Measurements from ENCODE around the gene GPATCH11. TPM values are rescaled to one million over a fixed set of nuclear protein-coding genes. Genes with fewer than 3 reads are reported as not detected.

The GPATCH11 gene
- total RNA-seq (10.5 TPM), polyA plus RNA-seq (4.8 TPM)

GRCh38 chr2:37083873-37084794 lies at the start of gene GPATCH11, which contains the start of gene HEATR5B:
Gene GPATCH11, plus strand, starts transcription at chr2:37084518. Its CDS starts 3,864 bp downstream, at chr2:37088382.
Gene HEATR5B, minus strand, starts transcription at chr2:37084372. Its CDS starts 958 bp downstream, at chr2:37083414.
- H3K4me3 ChIP-seq (ENCODE audit: low read depth, low read length): peak within 1 kb of the TSS; percentile 82
- no peak within 1 kb of the TSS for H3K27ac ChIP-seq (ENCODE audit: low read depth)
- DNase-seq (ENCODE audit: extremely low spot score): peak; percentile 93
- peaks cover 3% of the 10 kb centered on the region for H3K4me1 ChIP-seq (ENCODE audit: insufficient read depth)
- H3K36me3 ChIP-seq (ENCODE audit: insufficient read depth): no peaks in the 10 kb centered on the region
- WGBS: under 1% methylated on average over 74 of the region's 74 CpGs

DNA sequence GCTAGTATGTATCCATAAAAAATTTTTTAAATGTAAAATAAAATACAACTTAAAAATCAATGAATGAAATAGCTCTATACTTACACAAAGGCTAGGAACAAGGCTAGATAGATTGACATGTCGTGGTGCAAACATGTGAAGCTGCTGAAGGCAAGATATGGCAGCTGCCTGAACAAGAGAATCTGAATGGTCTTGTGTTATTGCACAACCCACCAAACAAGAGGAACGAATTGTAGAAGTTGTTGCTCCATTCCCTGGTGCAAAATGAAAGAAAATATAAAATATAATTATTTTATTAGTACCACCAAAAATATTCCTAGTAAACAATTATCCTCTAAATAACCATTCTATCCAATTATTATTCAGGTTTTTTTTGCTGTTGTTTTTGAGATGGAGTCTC lies 46.5 kb upstream of the GPATCH11 start:
- DNase-seq (ENCODE audit: extremely low spot score): no peak
- Histone ChIP-seq H3K4me3 (ENCODE audit: low read depth, low read length) (no peak overlapping the region), H3K4me1 (ENCODE audit: insufficient read depth) (no peaks in the 10 kb centered on the region), H3K36me3 (ENCODE audit: insufficient read depth) (no peaks in the 10 kb centered on the region), H3K27ac (ENCODE audit: low read depth) (no peak overlapping the region)
- WGBS: 89% methylated on average over 2 of the region's 2 CpGs

DNA sequence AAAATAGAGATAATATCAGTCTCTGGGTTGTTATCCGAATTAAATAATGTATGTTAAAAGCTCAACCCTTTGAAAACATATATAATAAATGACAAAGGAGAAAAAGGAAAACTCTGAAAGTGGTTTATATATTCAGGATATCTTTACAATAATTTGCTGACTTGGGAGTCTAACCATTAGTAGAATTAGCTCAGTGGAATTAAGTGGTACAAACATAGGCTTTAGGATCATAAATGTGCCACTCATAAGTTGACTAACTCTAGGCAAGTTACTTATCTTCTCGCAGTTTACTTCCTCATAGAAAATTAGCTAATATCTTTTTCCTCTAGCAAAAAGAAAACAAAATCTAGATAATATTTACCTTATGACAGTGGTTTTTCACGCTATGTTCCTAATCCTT lies 44.7 kb upstream of the GPATCH11 start:
- WGBS: 62% methylated on average over 3 of the region's 3 CpGs
- DNase-seq (ENCODE audit: extremely low spot score): no peak
- no peaks in the 10 kb centered on the region for H3K4me1 ChIP-seq (ENCODE audit: insufficient read depth)
- no peaks in the 10 kb centered on the region for H3K36me3 ChIP-seq (ENCODE audit: insufficient read depth)
- H3K27ac ChIP-seq (ENCODE audit: low read depth): no peak overlapping the region
- H3K4me3 ChIP-seq (ENCODE audit: low read depth, low read length): no peak overlapping the region

- Histone ChIP-seq H3K36me3 (ENCODE audit: insufficient read depth) (peaks cover 3% of the 10 kb centered on the region), H3K27ac (ENCODE audit: low read depth) (no peak overlapping the region)
- WGBS: 85% methylated on average over 5 of the region's 5 CpGs
Observed at GRCh38 chr2:37052600-37053332, 31.6 kb upstream of the GPATCH11 start.

GRCh38 chr2:37059841-37060240 lies 24.5 kb upstream of the GPATCH11 start:
- 83% methylated on average over 3 of the region's 3 CpGs for WGBS
- Histone ChIP-seq H3K36me3 (ENCODE audit: insufficient read depth) (peaks cover 7% of the 10 kb centered on the region), H3K4me3 (ENCODE audit: low read depth, low read length) (no peak overlapping the region), H3K27ac (ENCODE audit: low read depth) (no peak overlapping the region), H3K4me1 (ENCODE audit: insufficient read depth) (no peaks in the 10 kb centered on the region)
- DNase-seq (ENCODE audit: extremely low spot score): no peak

More at GRCh38 chr2:37052600-37053332, 31.6 kb upstream of the GPATCH11 start:
- Histone ChIP-seq H3K4me1 (ENCODE audit: insufficient read depth) (no peaks in the 10 kb centered on the region), H3K4me3 (ENCODE audit: low read depth, low read length) (no peak overlapping the region)
- DNase-seq (ENCODE audit: extremely low spot score): no peak

DNA sequence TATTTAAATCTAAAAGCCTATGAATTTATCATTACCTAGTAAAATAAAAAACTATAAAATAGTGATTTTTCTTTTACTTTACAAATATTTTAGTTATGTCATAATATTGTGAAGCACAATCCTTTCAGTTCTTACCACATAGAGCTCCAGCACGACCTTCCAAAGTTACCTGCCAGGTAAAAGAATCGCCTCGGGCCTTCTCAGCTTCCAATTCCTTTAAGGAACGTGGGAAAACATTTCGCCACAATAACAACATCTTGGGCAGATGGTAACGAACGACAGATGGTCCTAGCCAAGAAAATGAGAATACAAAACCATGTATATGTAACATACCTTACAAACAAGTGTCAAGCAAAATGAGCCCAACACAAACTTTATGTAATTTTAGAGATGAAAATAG lies 23.9 kb upstream of the GPATCH11 start:
- DNase-seq (ENCODE audit: extremely low spot score): no peak
- Histone ChIP-seq H3K4me1 (ENCODE audit: insufficient read depth) (no peaks in the 10 kb centered on the region), H3K27ac (ENCODE audit: low read depth) (no peak overlapping the region), H3K36me3 (ENCODE audit: insufficient read depth) (peaks cover 7% of the 10 kb centered on the region), H3K4me3 (ENCODE audit: low read depth, low read length) (no peak overlapping the region)
- WGBS: 92% methylated on average over 7 of the region's 7 CpGs

DNA sequence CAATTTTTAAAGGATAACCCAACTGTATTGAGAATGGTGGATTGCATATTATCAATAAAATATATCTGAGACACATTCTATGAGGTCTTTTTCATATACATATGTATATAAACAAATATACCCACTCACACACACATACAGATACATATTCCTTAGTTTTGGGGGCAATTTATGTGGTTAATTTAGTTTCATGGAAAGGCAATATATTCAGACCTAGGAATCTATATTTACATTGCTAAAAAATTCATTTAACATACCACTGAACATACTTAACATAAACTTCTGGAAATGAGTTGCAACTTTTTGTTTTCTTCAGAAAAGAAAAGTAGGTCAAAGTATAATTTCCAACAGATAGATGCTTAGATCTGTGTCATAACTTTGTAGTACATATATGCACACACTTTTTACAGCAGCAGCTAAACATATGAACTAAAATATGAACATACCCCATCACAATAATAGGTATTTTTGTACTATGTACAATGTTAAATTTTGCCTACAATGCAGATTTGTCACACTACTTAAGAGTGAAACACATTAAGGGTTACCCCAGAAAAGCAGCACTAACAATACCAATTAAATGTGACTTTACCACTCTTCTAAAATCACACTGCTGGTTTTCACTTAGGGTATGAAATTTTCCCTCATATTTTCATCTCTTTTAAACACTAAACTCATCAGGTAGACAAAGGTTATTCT lies 23.2 kb upstream of the GPATCH11 start:
- H3K4me1 ChIP-seq (ENCODE audit: insufficient read depth): no peaks in the 10 kb centered on the region
- no peak overlapping the region for H3K4me3 ChIP-seq (ENCODE audit: low read depth, low read length)
- peaks cover 5% of the 10 kb centered on the region for H3K36me3 ChIP-seq (ENCODE audit: insufficient read depth)
- H3K27ac ChIP-seq (ENCODE audit: low read depth): no peak overlapping the region
- DNase-seq (ENCODE audit: extremely low spot score): no peak

DNA sequence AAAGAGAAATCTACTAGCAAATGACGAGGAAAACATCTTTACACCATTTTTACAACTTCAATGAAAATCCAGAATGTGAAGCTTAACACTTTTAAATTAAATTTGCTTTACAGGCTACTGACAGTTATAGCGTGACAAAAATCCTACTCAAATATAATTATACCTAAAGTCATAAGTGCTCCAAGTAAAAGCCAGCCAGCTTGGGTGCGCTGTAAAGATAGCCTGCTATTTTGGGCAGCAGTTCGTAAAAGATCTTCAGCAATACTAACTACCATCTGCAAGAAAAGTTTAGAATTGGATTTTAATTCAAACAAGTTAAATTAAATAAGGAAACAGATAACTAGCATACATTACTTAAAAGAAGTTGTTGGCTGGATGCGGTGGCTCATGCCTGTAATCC lies 22.5 kb upstream of the GPATCH11 start:
- Histone ChIP-seq H3K27ac (ENCODE audit: low read depth) (no peak overlapping the region), H3K4me1 (ENCODE audit: insufficient read depth) (no peaks in the 10 kb centered on the region), H3K4me3 (ENCODE audit: low read depth, low read length) (no peak overlapping the region), H3K36me3 (ENCODE audit: insufficient read depth) (peaks cover 5% of the 10 kb centered on the region)
- no peak for DNase-seq (ENCODE audit: extremely low spot score)
- 93% methylated on average over 5 of the region's 5 CpGs for WGBS

GRCh38 chr2:37068686-37069085 lies 15.6 kb upstream of the GPATCH11 start:
- Histone ChIP-seq H3K4me1 (ENCODE audit: insufficient read depth) (no peaks in the 10 kb centered on the region), H3K27ac (ENCODE audit: low read depth) (no peak overlapping the region), H3K4me3 (ENCODE audit: low read depth, low read length) (no peak overlapping the region), H3K36me3 (ENCODE audit: insufficient read depth) (peaks cover 3% of the 10 kb centered on the region)
- WGBS: 81% methylated on average over 6 of the region's 6 CpGs
- DNase-seq (ENCODE audit: extremely low spot score): no peak

DNA sequence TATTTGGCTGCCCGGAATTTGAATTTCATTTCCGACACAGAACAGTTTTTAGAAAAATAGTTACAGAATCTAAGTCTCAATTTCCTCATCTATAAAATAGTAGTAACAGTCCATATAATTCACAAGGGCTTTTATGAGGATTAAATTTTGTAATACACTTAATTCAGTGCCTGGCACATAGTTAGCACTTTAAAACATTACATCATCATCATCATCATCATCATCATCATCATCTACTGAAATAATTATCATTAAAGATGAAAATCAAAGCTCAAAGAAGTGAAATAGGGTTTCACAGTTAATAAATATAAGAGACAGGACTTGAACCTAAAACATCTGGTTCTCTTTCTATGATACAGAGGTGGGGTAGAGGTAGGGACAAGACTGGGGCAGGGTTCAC lies 13.4 kb upstream of the GPATCH11 start:
- Histone ChIP-seq H3K27ac (ENCODE audit: low read depth) (no peak overlapping the region), H3K36me3 (ENCODE audit: insufficient read depth) (peaks cover 2% of the 10 kb centered on the region), H3K4me3 (ENCODE audit: low read depth, low read length) (no peak overlapping the region), H3K4me1 (ENCODE audit: insufficient read depth) (no peaks in the 10 kb centered on the region)
- WGBS: over 99% methylated on average over 2 of the region's 2 CpGs
- no peak for DNase-seq (ENCODE audit: extremely low spot score)

DNA sequence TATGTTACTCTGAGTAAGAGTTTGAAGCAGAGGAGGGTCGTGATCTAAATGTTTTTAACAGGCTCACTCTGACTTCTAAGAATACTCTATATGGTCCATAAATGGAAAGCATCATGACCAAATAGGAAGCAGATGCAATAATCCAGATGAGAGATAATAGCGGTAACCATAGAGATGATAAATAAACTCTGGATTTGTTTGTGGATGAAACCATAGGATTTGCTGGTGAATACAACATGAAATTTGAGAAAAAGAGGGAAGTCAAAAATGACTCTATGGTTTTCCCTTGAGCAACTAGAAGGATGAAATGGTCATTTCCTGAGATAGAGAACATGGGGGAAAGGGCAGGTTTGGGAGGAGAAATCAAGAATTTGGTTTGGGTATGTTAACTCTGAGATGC lies 4.1 kb upstream of the GPATCH11 start:
- WGBS: 46% methylated on average over 2 of the region's 2 CpGs
- Histone ChIP-seq H3K36me3 (ENCODE audit: insufficient read depth) (no peaks in the 10 kb centered on the region), H3K27ac (ENCODE audit: low read depth) (no peak overlapping the region), H3K4me3 (ENCODE audit: low read depth, low read length) (no peak overlapping the region), H3K4me1 (ENCODE audit: insufficient read depth) (peaks cover 3% of the 10 kb centered on the region)
- DNase-seq (ENCODE audit: extremely low spot score): no peak

DNA sequence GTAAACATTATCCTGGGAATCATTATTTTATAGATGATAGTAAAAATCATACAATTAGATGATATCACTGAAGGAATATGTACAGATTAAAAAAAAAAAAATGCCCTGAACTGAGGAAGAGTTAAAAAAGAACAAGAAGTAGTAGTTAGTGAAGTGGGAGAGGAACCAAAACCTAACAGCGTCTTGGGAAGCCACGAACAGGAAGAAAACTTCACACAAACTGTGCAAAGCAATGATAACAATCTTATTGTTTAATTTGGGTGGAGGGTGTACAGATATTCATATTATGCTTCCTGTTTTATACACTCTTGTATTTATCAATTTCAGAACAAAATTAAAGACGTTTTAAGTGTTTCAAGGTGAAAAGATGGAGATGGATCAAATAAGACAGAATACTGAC lies 3.6 kb upstream of the GPATCH11 start:
- WGBS: 51% methylated on average over 3 of the region's 3 CpGs
- Histone ChIP-seq H3K4me3 (ENCODE audit: low read depth, low read length) (no peak overlapping the region), H3K36me3 (ENCODE audit: insufficient read depth) (no peaks in the 10 kb centered on the region)

DNA sequence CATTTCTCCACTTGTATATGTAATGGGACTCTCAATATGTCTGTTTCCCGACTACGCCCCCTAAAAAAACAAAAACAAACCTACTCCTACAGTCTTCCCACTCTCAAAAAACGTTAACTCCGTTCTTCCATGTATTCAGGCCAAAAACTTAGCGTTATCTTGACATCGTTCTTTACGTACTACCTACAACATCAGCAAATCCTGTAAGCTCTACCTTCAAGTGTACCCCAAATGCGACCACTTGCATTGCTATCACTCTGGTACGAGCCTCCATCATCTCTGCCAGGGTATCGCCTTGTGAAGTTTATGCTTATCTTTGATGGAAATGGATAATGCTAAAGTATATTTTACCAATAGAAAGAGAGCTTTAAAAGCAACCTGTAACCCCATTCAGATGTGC lies 479 bp downstream of the GPATCH11 start:
- Histone ChIP-seq H3K4me3 (ENCODE audit: low read depth, low read length) (peak overlapping the region; percentile 82), H3K27ac (ENCODE audit: low read depth) (no peak overlapping the region), H3K4me1 (ENCODE audit: insufficient read depth) (peaks cover 3% of the 10 kb centered on the region), H3K36me3 (ENCODE audit: insufficient read depth) (no peaks in the 10 kb centered on the region)
- WGBS: under 1% methylated on average over 10 of the region's 10 CpGs
- no peak for DNase-seq (ENCODE audit: extremely low spot score)

More for the DNA sequence above, 3.6 kb upstream of the GPATCH11 start:
- Histone ChIP-seq H3K4me1 (ENCODE audit: insufficient read depth) (peaks cover 3% of the 10 kb centered on the region), H3K27ac (ENCODE audit: low read depth) (no peak overlapping the region)
- DNase-seq (ENCODE audit: extremely low spot score): no peak
